Measurements from ENCODE around the gene PAQR9.

DNA sequence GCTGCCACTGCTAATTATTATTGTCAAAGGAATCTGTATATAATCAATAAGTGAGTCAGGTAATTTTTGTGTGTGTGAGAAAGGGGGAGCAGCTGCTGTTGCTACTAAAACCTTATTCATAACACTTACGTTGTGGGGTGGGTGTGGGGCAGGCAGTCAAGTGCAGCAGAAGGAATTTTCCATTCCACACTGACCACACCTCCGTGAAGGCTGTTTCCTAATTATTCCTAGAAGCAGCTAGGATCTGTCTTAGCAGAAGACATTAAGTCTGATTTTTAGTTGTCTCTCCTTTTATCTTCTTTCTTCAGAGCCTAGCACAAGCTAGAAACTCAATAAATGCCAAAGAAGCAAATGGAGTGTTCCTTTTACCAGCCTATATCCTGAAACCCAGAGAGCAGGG lies 33.9 kb upstream of the PAQR9 start:
- TF ChIP-seq, protein P1, sequence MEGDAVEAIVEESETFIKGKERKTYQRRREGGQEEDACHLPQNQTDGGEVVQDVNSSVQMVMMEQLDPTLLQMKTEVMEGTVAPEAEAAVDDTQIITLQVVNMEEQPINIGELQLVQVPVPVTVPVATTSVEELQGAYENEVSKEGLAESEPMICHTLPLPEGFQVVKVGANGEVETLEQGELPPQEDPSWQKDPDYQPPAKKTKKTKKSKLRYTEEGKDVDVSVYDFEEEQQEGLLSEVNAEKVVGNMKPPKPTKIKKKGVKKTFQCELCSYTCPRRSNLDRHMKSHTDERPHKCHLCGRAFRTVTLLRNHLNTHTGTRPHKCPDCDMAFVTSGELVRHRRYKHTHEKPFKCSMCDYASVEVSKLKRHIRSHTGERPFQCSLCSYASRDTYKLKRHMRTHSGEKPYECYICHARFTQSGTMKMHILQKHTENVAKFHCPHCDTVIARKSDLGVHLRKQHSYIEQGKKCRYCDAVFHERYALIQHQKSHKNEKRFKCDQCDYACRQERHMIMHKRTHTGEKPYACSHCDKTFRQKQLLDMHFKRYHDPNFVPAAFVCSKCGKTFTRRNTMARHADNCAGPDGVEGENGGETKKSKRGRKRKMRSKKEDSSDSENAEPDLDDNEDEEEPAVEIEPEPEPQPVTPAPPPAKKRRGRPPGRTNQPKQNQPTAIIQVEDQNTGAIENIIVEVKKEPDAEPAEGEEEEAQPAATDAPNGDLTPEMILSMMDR (IDR thresholded peaks at IDR 0.05 in 4 of 5, conservative IDR thresholded peaks at IDR 0.05 in 1 of 5) = no peak
- no peak for TF ChIP-seq POLR2A (IDR thresholded peaks at IDR 0.05)
